Thyroid gland (tissue), 4 donors: ENCODE results near the gene CHST8. TPM values are rescaled to one million over a fixed set of nuclear protein-coding genes. Genes with fewer than 3 reads are reported as not detected.

Source experiments
- DNase-seq, 2 donors: peaks; one replicate each; pipeline ENCODE4 v3.0.0-alpha.2; 2019
- H3K27ac ChIP-seq, 3 donors: fragments of 200-600 bp; sonication (generic); 1 replicate in 2 of 3; 2 replicates in 1 of 3; pipeline ENCODE4 v1.5.1; 2016 to 2019; ENCODE audit warnings: mild to moderate bottlenecking in 1 of 3, moderate library complexity in 1 of 3
- H3K27me3 ChIP-seq: fragments of 200-600 bp; sonication (generic); one replicate; pipeline ENCODE4 v1.5.1; 2019
- H3K36me3 ChIP-seq, 2 donors: fragments of 200-600 bp; sonication (generic); one replicate each; pipeline ENCODE4 v1.5.1; 2016 to 2019
- H3K4me1 ChIP-seq, 2 donors: fragments of 200-600 bp; sonication (generic); one replicate each; pipeline ENCODE4 v1.5.1; 2017 to 2019
- H3K4me3 ChIP-seq, 3 donors: fragments of 200-600 bp; sonication (generic); replicated peaks in 1 of 3; 1 replicate in 2 of 3; 2 replicates in 1 of 3; pipeline ENCODE4 v1.5.1; 2016; ENCODE audit warnings: mild to moderate bottlenecking in 1 of 3
- H3K9me3 ChIP-seq: fragments of 200-600 bp; sonication (generic); one replicate; pipeline ENCODE4 v1.5.1; 2017
- POLR2A ChIP-seq, 2 donors: fragments of 450-650 bp; IDR thresholded peaks; one replicate each; pipeline ENCODE4 v1.6.1; 2017; ENCODE audit warnings: antibody characterized with exemption in 2 of 2, mild to moderate bottlenecking in 2 of 2, moderate library complexity in 1 of 2
- WGBS, 2 donors: methylation state at CpG; one replicate each; pipeline ENCODE4 v1.1.5; 2017; 5-methylcytosine and 5-hydroxymethylcytosine counted together
- intact Hi-C: fragments of 100-400 bp; cut with DNase I; formaldehyde crosslinking; loops from one replicate; pipeline ENCODE4 v1.15.1; 2023
- total RNA-seq, 4 donors: library from RNA; depleted of rRNA; stranded (reverse); fragments of >200 nt; gene quantifications; one replicate each; pipeline ENCODE4 v1.2.3, GENCODE V29; 2016
- TF ChIP-seq, protein P1 (sequence below), 6 experiments: fragments of 200-600 bp in 3 of 6; fragments of 450-650 bp in 3 of 6; sonication (generic) in 3 of 6; IDR thresholded peaks; one replicate each; pipeline ENCODE4 v1.5.1; 2016 to 2019; ENCODE audit warnings: antibody characterized with exemption in 6 of 6, mild to moderate bottlenecking in 2 of 6, inconsistent platforms in 1 of 6, moderate library complexity in 1 of 6

Gene CHST8
- total RNA-seq, 4 donors from 2014 or later = 0.83 to 2.6 (median 1.4) TPM; not detected in 1

DNA sequence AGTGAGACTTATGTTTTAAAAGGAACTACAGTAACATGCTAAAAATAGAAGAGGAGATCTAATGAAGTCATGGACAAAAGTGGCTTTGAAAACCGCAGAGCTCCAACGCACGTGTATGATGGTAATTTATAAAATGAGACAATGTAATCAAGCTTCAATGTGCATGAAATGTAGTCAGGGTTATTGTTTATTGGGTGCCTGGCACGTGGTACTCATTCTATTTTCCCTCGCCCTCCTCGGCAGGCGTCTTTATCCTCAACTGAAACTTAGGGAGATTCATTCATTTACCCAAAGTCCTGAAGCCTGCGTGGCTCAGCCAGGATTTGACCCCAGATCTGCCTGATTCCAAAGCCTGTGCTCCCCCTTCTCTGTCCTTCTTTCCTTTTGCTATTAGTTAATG lies 79.8 kb downstream of the CHST8 start:
- Histone ChIP-seq H3K9me3 (no peaks in the 10 kb centered on the region), H3K27ac (no peak overlapping the region), H3K4me1 (no peaks in the 10 kb centered on the region), H3K4me3 (no peak overlapping the region), H3K27me3 (no peaks in the 10 kb centered on the region), H3K36me3 (no peaks in the 10 kb centered on the region)
- intact Hi-C loops = no loop called here
- DNase-seq = no peak
- 76 to 78% methylated on average over 8 of the region's 8 CpGs for WGBS, 2 donors
- no peak for TF ChIP-seq POLR2A (IDR thresholded peaks at IDR 0.05)
- TF ChIP-seq, protein P1, sequence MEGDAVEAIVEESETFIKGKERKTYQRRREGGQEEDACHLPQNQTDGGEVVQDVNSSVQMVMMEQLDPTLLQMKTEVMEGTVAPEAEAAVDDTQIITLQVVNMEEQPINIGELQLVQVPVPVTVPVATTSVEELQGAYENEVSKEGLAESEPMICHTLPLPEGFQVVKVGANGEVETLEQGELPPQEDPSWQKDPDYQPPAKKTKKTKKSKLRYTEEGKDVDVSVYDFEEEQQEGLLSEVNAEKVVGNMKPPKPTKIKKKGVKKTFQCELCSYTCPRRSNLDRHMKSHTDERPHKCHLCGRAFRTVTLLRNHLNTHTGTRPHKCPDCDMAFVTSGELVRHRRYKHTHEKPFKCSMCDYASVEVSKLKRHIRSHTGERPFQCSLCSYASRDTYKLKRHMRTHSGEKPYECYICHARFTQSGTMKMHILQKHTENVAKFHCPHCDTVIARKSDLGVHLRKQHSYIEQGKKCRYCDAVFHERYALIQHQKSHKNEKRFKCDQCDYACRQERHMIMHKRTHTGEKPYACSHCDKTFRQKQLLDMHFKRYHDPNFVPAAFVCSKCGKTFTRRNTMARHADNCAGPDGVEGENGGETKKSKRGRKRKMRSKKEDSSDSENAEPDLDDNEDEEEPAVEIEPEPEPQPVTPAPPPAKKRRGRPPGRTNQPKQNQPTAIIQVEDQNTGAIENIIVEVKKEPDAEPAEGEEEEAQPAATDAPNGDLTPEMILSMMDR (IDR thresholded peaks at IDR 0.05) = no peak

DNA sequence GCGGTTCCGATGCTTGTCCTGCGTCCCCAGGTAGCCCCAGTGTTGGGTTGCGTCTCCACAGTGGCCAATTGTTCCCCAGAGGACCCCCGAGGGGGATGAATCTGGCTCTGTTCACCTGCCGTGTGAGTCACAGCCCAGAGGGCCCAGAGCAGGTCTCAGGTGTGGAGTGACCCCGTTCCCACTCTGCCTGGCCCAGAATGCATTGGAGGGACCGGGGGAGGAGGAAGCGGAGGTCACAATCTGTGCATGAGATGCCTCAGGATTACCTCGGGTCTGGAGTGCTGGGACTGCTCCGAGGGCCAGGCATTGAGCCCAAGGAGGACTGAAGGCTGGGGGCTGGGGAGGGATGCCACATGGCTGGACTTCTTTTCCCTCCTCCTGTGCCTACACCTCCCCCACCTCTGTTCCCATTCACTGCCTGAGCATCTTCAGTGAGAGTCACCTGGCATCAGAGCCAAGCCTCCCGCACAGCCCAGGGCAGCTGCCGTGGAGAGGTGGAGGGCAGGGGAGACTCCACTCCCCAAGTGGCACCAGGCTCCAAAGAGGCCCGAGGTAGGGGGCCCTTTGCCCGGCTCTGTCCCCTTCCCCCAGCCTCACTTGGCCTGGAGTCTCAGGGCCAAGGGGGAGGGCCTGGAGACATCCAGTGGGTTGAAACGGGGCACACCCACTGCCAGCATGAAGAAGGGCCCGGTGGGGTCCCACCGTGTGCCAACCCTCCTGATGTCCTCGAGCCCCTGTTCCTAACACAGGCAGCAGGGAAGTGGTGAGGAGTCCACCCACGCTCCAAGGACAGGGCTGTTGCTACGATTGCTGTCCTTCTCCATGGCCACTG lies 81.1 kb downstream of the CHST8 start:
- intact Hi-C loops = no loop called here
- H3K4me3 ChIP-seq = no peak overlapping the region
- no peaks in the 10 kb centered on the region for H3K4me1 ChIP-seq
- WGBS, 2 donors = 57 to 68% methylated on average over 15 to 21 of the region's 21 CpGs
- H3K27me3 ChIP-seq = no peaks in the 10 kb centered on the region
- TF ChIP-seq, protein P1 (IDR thresholded peaks at IDR 0.05) = no peak
- TF ChIP-seq POLR2A (IDR thresholded peaks at IDR 0.05) = no peak
- no peak overlapping the region for H3K27ac ChIP-seq
- no peaks in the 10 kb centered on the region for H3K9me3 ChIP-seq
- no peak for DNase-seq
- no peaks in the 10 kb centered on the region for H3K36me3 ChIP-seq

DNA sequence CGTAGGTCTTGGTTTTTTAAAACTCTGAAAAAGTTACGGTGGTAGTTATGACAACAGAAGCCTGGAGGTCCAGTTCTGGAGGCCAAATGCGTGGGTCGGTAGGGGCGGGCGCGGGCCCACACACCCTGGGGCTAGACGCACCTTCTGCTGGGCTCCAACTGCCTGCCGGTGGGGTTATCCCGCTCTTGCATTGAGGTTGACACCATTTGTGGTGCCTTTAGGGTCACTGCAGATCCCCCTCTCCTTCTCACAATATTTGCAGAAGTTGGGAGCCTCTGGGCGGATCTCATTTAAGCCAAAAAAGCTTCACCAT lies 81.6 kb downstream of the CHST8 start:
- no peaks in the 10 kb centered on the region for H3K27me3 ChIP-seq
- DNase-seq = no peak
- TF ChIP-seq POLR2A (IDR thresholded peaks at IDR 0.05) = no peak
- TF ChIP-seq, protein P1 (IDR thresholded peaks at IDR 0.05) = no peak
- no peaks in the 10 kb centered on the region for H3K4me1 ChIP-seq
- no peaks in the 10 kb centered on the region for H3K36me3 ChIP-seq
- WGBS, 2 donors = 76 to 91% methylated on average over 2 to 11 of the region's 11 CpGs
- no peaks in the 10 kb centered on the region for H3K9me3 ChIP-seq
- intact Hi-C loops = no loop called here
- H3K27ac ChIP-seq = no peak overlapping the region
- H3K4me3 ChIP-seq = no peak overlapping the region

DNA sequence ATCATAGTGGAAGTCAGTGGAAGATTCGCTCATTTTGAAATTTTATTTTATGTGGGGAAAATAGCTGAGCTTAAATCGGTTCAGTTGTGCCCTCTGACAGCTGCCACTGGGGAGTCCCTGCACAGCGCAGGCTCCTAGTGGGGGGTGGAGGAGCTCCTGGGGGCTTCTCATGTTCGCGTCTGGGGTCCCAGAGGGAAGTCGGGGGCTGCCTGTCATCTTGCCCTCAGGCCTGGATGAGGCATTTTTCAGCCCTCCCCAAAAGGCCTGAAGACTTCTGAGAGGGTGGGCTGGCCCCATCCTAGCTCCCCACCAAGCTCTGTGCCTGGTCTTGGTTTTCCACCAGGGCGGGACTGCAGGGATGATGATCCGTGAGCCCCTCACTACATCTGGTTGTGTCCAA lies 82.1 kb downstream of the CHST8 start:
- TF ChIP-seq, protein P1 (IDR thresholded peaks at IDR 0.05) = no peak
- TF ChIP-seq POLR2A (IDR thresholded peaks at IDR 0.05) = no peak
- H3K27ac ChIP-seq = no peak overlapping the region
- 70 to 88% methylated on average over 5 to 8 of the region's 8 CpGs for WGBS, 2 donors
- no peaks in the 10 kb centered on the region for H3K36me3 ChIP-seq
- DNase-seq = no peak
- no peaks in the 10 kb centered on the region for H3K27me3 ChIP-seq
- H3K4me1 ChIP-seq = no peaks in the 10 kb centered on the region
- H3K4me3 ChIP-seq = no peak overlapping the region
- intact Hi-C loops = no loop called here
- H3K9me3 ChIP-seq = no peaks in the 10 kb centered on the region

DNA sequence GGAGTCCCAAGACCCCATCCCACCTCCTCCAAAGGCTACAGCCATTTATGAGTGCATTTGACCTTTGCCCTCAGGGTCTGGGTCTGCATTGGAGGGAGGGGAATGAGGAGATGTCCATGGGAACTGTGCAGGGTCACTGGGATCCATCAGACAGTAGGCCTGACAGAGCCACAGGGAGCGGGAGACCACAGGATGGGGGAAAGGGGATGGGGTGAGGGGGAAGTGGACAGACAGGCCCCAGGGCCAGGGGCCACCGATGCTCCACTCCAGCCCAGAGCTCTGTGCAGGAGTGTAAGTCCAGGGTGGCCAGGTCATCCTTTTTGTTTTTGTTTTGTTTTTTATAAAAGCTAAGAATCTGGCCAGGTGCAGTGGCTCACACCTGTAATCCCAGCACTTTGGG lies 82.5 kb downstream of the CHST8 start:
- H3K27ac ChIP-seq = no peak overlapping the region
- WGBS, 2 donors = 55 to 90% methylated on average over 2 of the region's 2 CpGs
- DNase-seq = no peak
- H3K4me1 ChIP-seq = no peaks in the 10 kb centered on the region
- no peaks in the 10 kb centered on the region for H3K9me3 ChIP-seq
- TF ChIP-seq, protein P1 (IDR thresholded peaks at IDR 0.05) = no peak
- no peak for TF ChIP-seq POLR2A (IDR thresholded peaks at IDR 0.05)
- H3K36me3 ChIP-seq = no peaks in the 10 kb centered on the region
- H3K4me3 ChIP-seq = no peak overlapping the region
- intact Hi-C loops = no loop called here
- H3K27me3 ChIP-seq = no peaks in the 10 kb centered on the region
